ENCODE results near the gene CA9. TPM values are rescaled to one million over a fixed set of nuclear protein-coding genes. Genes with fewer than 3 reads are reported as not detected.
A peak's percentile ranks its signal among the peaks of the same experiment; 100 is the strongest.

CA9 gene
- total and polyA plus RNA-seq, 4 donors, result 0.88 to 2.4 (median 1.3) TPM

- ATAC-seq (ENCODE audit: insufficient read depth, low FRiP score) (no peak), DNase-seq (no peak)
- H3K27ac ChIP-seq (ENCODE audit: low read depth in 1 of 2, low read length in 1 of 2), result no peak overlapping the region
- H3K4me1 ChIP-seq (ENCODE audit: control insufficient read depth in 5 of 5, insufficient read depth in 5 of 5, low read length in 5 of 5), result no peaks in the 10 kb centered on the region
- H3K36me3 ChIP-seq (ENCODE audit: control insufficient read depth in 4 of 4, insufficient read depth in 4 of 4, low read length in 4 of 4), result peaks cover 42 to 77% (median 66%) of the 10 kb centered on the region in 4 donors
- 84 to 93% methylated on average over 3 of the region's 3 CpGs for WGBS, 2 donors
- H3K9me3 ChIP-seq (ENCODE audit: control insufficient read depth in 4 of 4, insufficient read depth in 3 of 4, low read length in 3 of 4), result no peaks in the 10 kb centered on the region
- no peak overlapping the region for H3K4me3 ChIP-seq
- H3K27me3 ChIP-seq (ENCODE audit: control insufficient read depth in 3 of 3, insufficient read depth in 3 of 3, low read length in 2 of 3), result no peaks in the 10 kb centered on the region
- no peak for TF ChIP-seq CTCF (IDR thresholded peaks at IDR 0.05; ENCODE audit: control extremely low read depth, extremely low read depth)
- H3K9ac ChIP-seq (ENCODE audit: insufficient read depth in 1 of 2, low read length in 2 of 2), result no peak overlapping the region
Measured at GRCh38 chr9:35713578-35713977, 39.9 kb downstream of the CA9 start.

- ATAC-seq (ENCODE audit: insufficient read depth, low FRiP score) (no peak), DNase-seq (no peak)
- Histone ChIP-seq H3K4me3 (no peak overlapping the region), H3K27ac (ENCODE audit: low read depth in 1 of 2, low read length in 1 of 2) (no peak overlapping the region), H3K36me3 (ENCODE audit: control insufficient read depth in 4 of 4, insufficient read depth in 4 of 4, low read length in 4 of 4) (peaks cover 47 to 82% (median 69%) of the 10 kb centered on the region in 4 donors), H3K27me3 (ENCODE audit: control insufficient read depth in 3 of 3, insufficient read depth in 3 of 3, low read length in 2 of 3) (no peaks in the 10 kb centered on the region), H3K9me3 (ENCODE audit: control insufficient read depth in 4 of 4, insufficient read depth in 3 of 4, low read length in 3 of 4) (no peaks in the 10 kb centered on the region), H3K4me1 (ENCODE audit: control insufficient read depth in 5 of 5, insufficient read depth in 5 of 5, low read length in 5 of 5) (no peaks in the 10 kb centered on the region), H3K9ac (ENCODE audit: insufficient read depth in 1 of 2, low read length in 2 of 2) (no peak overlapping the region)
- 93 to 94% methylated on average over 6 of the region's 6 CpGs for WGBS, 2 donors
- TF ChIP-seq CTCF (IDR thresholded peaks at IDR 0.05; ENCODE audit: control extremely low read depth, extremely low read depth), result no peak
Measured at GRCh38 chr9:35714123-35714522, 40.4 kb downstream of the CA9 start.

- H3K27me3 ChIP-seq (ENCODE audit: control insufficient read depth in 3 of 3, insufficient read depth in 3 of 3, low read length in 2 of 3), result no peaks in the 10 kb centered on the region
- WGBS, 2 donors, result 97% methylated on average over 13 of the region's 13 CpGs
- ATAC-seq (ENCODE audit: insufficient read depth, low FRiP score), result no peak
- TF ChIP-seq CTCF (IDR thresholded peaks at IDR 0.05; ENCODE audit: control extremely low read depth, extremely low read depth), result no peak
- H3K36me3 ChIP-seq (ENCODE audit: control insufficient read depth in 4 of 4, insufficient read depth in 4 of 4, low read length in 4 of 4), result peaks cover 52 to 88% (median 75%) of the 10 kb centered on the region in 4 donors
- H3K9me3 ChIP-seq (ENCODE audit: control insufficient read depth in 4 of 4, insufficient read depth in 3 of 4, low read length in 3 of 4), result no peaks in the 10 kb centered on the region
- DNase-seq, result no peak
- no peaks in the 10 kb centered on the region for H3K4me1 ChIP-seq (ENCODE audit: control insufficient read depth in 5 of 5, insufficient read depth in 5 of 5, low read length in 5 of 5)
- H3K9ac ChIP-seq (ENCODE audit: insufficient read depth in 1 of 2, low read length in 2 of 2), result no peak overlapping the region
- no peak overlapping the region for H3K4me3 ChIP-seq
- no peak overlapping the region for H3K27ac ChIP-seq (ENCODE audit: low read depth in 1 of 2, low read length in 1 of 2)
Measured at GRCh38 chr9:35714579-35715252, 41.0 kb downstream of the CA9 start.

- H3K9me3 ChIP-seq (ENCODE audit: control insufficient read depth in 4 of 4, insufficient read depth in 3 of 4, low read length in 3 of 4), result no peaks in the 10 kb centered on the region
- no peak overlapping the region for H3K4me3 ChIP-seq
- H3K27me3 ChIP-seq (ENCODE audit: control insufficient read depth in 3 of 3, insufficient read depth in 3 of 3, low read length in 2 of 3), result no peaks in the 10 kb centered on the region
- no peak overlapping the region for H3K9ac ChIP-seq (ENCODE audit: insufficient read depth in 1 of 2, low read length in 2 of 2)
- ATAC-seq (ENCODE audit: insufficient read depth, low FRiP score) (no peak), DNase-seq (peak in 1 of 3 donors; percentile 7)
- WGBS, 2 donors, result 94 to 98% methylated on average over 4 of the region's 4 CpGs
- no peak for TF ChIP-seq CTCF (IDR thresholded peaks at IDR 0.05; ENCODE audit: control extremely low read depth, extremely low read depth)
- no peak overlapping the region for H3K27ac ChIP-seq (ENCODE audit: low read depth in 1 of 2, low read length in 1 of 2)
- peaks cover 64 to 90% (median 78%) of the 10 kb centered on the region in 4 donors for H3K36me3 ChIP-seq (ENCODE audit: control insufficient read depth in 4 of 4, insufficient read depth in 4 of 4, low read length in 4 of 4)
- H3K4me1 ChIP-seq (ENCODE audit: control insufficient read depth in 5 of 5, insufficient read depth in 5 of 5, low read length in 5 of 5), result no peaks in the 10 kb centered on the region
Measured at GRCh38 chr9:35716230-35716629, 42.5 kb downstream of the CA9 start.
